Keratinocyte (primary cell): ENCODE data around the gene LENG8. TPM values are rescaled to one million over a fixed set of nuclear protein-coding genes. Genes with fewer than 3 reads are reported as not detected.

Source experiments
- DNase-seq: peaks from one replicate; pipeline ENCODE4 v3.0.0-alpha.2; 2011; ENCODE audit warnings: low read depth, missing footprints, low spot score
- FAIRE-seq: peaks from 2 replicates; lab custom pipeline; 2011; peaks lifted over from hg19 to GRCh38; lab: Jason Lieb, UNC
- H2AFZ ChIP-seq: 2 replicates; pipeline ENCODE4 v1.6.0; 2012; ENCODE audit warnings: low read length, control low read depth, inconsistent platforms; ENCODE audit not compliant: control insufficient read depth
- H3K27ac ChIP-seq: 2 replicates; pipeline ENCODE4 v1.5.1; 2011; ENCODE audit warnings: low read length; ENCODE audit not compliant: control insufficient read depth, insufficient read depth
- H3K27me3 ChIP-seq: 3 replicates; pipeline ENCODE4 v1.6.0; 2011; ENCODE audit warnings: low read length; ENCODE audit not compliant: control insufficient read depth, insufficient read depth; ENCODE audit errors: extremely low read depth
- H3K36me3 ChIP-seq, 2 experiments: 2 replicates in 1 of 2; 3 replicates in 1 of 2; pipeline ENCODE4 v1.5.1; 2011; ENCODE audit warnings: low read length in 2 of 2, mild to moderate bottlenecking in 1 of 2; ENCODE audit not compliant: control insufficient read depth in 2 of 2, insufficient read depth in 2 of 2; ENCODE audit errors: extremely low read depth in 1 of 2
- H3K4me1 ChIP-seq: 3 replicates; pipeline ENCODE4 v1.5.1; 2011; ENCODE audit warnings: low read length; ENCODE audit not compliant: control insufficient read depth, insufficient read depth; ENCODE audit errors: extremely low read depth
- H3K4me2 ChIP-seq: 3 replicates; pipeline ENCODE4 v1.6.0; 2011; ENCODE audit warnings: low read depth, low read length; ENCODE audit not compliant: control insufficient read depth, insufficient read depth; ENCODE audit errors: extremely low read depth
- H3K4me3 ChIP-seq, 3 experiments: fragments of 200-600 bp in 1 of 3; sonication (generic) in 1 of 3; 2 replicates in 2 of 3; 3 replicates in 1 of 3; pipeline ENCODE4 v1.5.1; 2011 to 2016; ENCODE audit warnings: low read length in 3 of 3, mild to moderate bottlenecking in 3 of 3, control low read depth in 2 of 3, inconsistent platforms in 1 of 3, low read depth in 1 of 3, mixed read lengths in 1 of 3, mixed run types in 1 of 3, moderate library complexity in 1 of 3; ENCODE audit not compliant: control insufficient read depth in 2 of 3, insufficient read depth in 2 of 3; ENCODE audit errors: extremely low read depth in 1 of 3
- H3K79me2 ChIP-seq: 2 replicates; pipeline ENCODE4 v1.6.0; 2012; ENCODE audit warnings: low read length; ENCODE audit not compliant: control insufficient read depth, insufficient read depth
- H3K9ac ChIP-seq: 3 replicates; pipeline ENCODE4 v1.6.0; 2011; ENCODE audit warnings: low read length; ENCODE audit not compliant: control insufficient read depth, insufficient read depth; ENCODE audit errors: extremely low read depth
- H3K9me1 ChIP-seq: 3 replicates; pipeline ENCODE4 v1.6.0; 2011; ENCODE audit warnings: low read length; ENCODE audit not compliant: control insufficient read depth, insufficient read depth; ENCODE audit errors: extremely low read depth
- H3K9me3 ChIP-seq: 2 replicates; pipeline ENCODE4 v1.5.1; 2012; ENCODE audit warnings: low read depth, low read length; ENCODE audit not compliant: control insufficient read depth
- H4K20me1 ChIP-seq: 3 replicates; pipeline ENCODE4 v1.6.0; 2011; ENCODE audit warnings: low read length; ENCODE audit not compliant: control insufficient read depth, insufficient read depth; ENCODE audit errors: extremely low read depth
- CTCF ChIP-seq, 3 experiments: IDR thresholded peaks in 1 of 3; conservative IDR thresholded peaks in 1 of 3; optimal IDR thresholded peaks in 1 of 3; 2 replicates in 2 of 3; 3 replicates in 1 of 3; pipeline versions ENCODE3 to v1.5.1; 2011; ENCODE audit warnings: low read length in 3 of 3, mild to moderate bottlenecking in 3 of 3, moderate library complexity in 2 of 3, control low read depth in 1 of 3, inconsistent platforms in 1 of 3; ENCODE audit not compliant: insufficient read depth in 2 of 3; ENCODE audit errors: extremely low read depth in 1 of 3
- EZH2 ChIP-seq: IDR thresholded peaks from one replicate; pipeline ENCODE4 v1.6.1; 2012; ENCODE audit warnings: inconsistent platforms, mild to moderate bottlenecking, low read length, moderate library complexity
- dilution Hi-C: fragments of 300-500 bp; cut with MboI; formaldehyde crosslinking; loops from one replicate; pipeline ENCODE4 v1.7.0; 2020; ENCODE audit warnings: low sequenced_read_pairs; ENCODE audit not compliant: extremely low pct_ligation_motif_present
- polyA plus RNA-seq, 5 experiments: library from polyadenylated mRNA; depleted of rRNA in 3 of 5; stranded (reverse) in 3 of 5; stranded (forward) in 1 of 5; unstranded in 1 of 5; fragments of >200 nt; gene quantifications; 1 replicate in 1 of 5; 2 replicates in 3 of 5; 3 replicates in 1 of 5; pipeline versions ENCODE4 v1.2.1 to v1.2.3, GENCODE V29; 2011 to 2012; ENCODE audit warnings: missing spikeins in 2 of 5, low read depth in 1 of 5, low replicate concordance in 1 of 5

Gene LENG8
- polyA plus RNA-seq, 1 donor (not counting 4 experiments of a cell fraction or from before 2014, with no cell fraction given), result 29.4 TPM

GRCh38 chr19:54436031-54436523 lies 12.9 kb upstream of the LENG8 start:
- no peak overlapping the region for H3K9ac ChIP-seq
- H3K9me3 ChIP-seq, result no peaks in the 10 kb centered on the region
- no peaks in the 10 kb centered on the region for H3K27me3 ChIP-seq
- H3K4me3 ChIP-seq, result no peak overlapping the region
- dilution Hi-C loops, result no loop called here
- H3K79me2 ChIP-seq, result no peaks in the 10 kb centered on the region
- no peak for DNase-seq
- no peak overlapping the region for H3K27ac ChIP-seq
- no peak overlapping the region for H2AFZ ChIP-seq
- peaks cover 17% of the 10 kb centered on the region for H3K4me1 ChIP-seq
- peaks cover 0 to 5% of the 10 kb centered on the region in 2 experiments for H3K36me3 ChIP-seq
- no peak for TF ChIP-seq CTCF (optimal IDR thresholded peaks at IDR 0.05 in 1 of 3, IDR thresholded peaks at IDR 0.05 in 1 of 3, conservative IDR thresholded peaks at IDR 0.05 in 1 of 3; ENCODE audit: extremely low read depth in 1 of 3, insufficient read depth in 2 of 3, low read length in 3 of 3)
- no peak for TF ChIP-seq EZH2
- no peak overlapping the region for H3K4me2 ChIP-seq
- FAIRE-seq, result no peak
- no peaks in the 10 kb centered on the region for H4K20me1 ChIP-seq
- no peaks in the 10 kb centered on the region for H3K9me1 ChIP-seq

GRCh38 chr19:54436628-54437252 lies 12.3 kb upstream of the LENG8 start:
- Histone ChIP-seq H3K4me1 (peaks cover 10% of the 10 kb centered on the region), H3K4me3 (no peak overlapping the region), H3K27me3 (no peaks in the 10 kb centered on the region), H3K36me3 (peaks cover 0 to 5% of the 10 kb centered on the region in 2 experiments), H3K9me1 (no peaks in the 10 kb centered on the region), H3K9me3 (no peaks in the 10 kb centered on the region), H2AFZ (no peak overlapping the region), H3K4me2 (no peak overlapping the region), H3K27ac (no peak overlapping the region), H3K9ac (no peak overlapping the region), H3K79me2 (no peaks in the 10 kb centered on the region), H4K20me1 (no peaks in the 10 kb centered on the region)
- dilution Hi-C loops, result no loop called here
- FAIRE-seq, result no peak
- TF ChIP-seq CTCF (optimal IDR thresholded peaks at IDR 0.05 in 1 of 3, IDR thresholded peaks at IDR 0.05 in 1 of 3, conservative IDR thresholded peaks at IDR 0.05 in 1 of 3; ENCODE audit: extremely low read depth in 1 of 3, insufficient read depth in 2 of 3, low read length in 3 of 3) (no peak), EZH2 (no peak)
- DNase-seq, result no peak
